GM18520 (cell line): ENCODE results near the gene CNTF.

Experiments used
- ATAC-seq: cut with Tn5 transposase; IDR thresholded peaks from one replicate; pipeline ENCODE4 v1.9.1; 2021; ENCODE audit not compliant: unreplicated experiment

Gene CNTF

DNA sequence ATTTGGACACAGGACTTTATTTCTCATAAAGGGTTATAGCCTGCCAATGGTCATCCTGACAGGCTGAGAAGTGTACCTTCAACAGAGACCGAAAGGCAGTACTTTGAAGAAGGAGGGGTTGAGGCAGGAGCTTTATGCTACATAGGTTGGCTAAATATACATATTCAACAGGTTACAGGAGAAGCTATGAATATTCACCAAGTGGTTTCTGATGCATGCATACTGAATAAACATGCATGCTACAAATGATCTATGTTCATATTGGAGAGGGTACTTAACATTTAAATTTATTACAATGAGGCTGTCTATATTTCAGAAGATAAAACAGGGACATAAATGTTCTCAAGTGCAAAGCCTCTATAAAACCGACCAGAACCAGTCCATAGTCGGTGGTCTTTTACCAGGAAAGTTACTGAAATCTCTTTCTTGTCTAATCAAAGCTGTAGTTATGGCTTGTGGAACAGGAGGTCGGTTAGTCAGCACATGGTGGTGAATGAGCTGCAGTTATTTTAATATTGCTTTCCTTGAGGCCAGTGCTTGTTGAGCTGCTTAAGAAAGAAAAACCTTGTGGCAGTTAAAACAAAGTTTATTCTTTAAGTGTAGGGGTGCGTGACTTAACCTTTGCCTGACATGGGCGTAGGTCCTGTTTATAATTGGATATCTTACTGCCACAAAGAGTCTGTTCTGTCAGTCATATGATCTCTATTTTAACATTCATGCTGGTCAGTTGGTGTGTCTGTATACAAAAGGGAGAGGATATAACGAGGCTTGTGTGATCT is 19.5 kb downstream of the CNTF start:
- ATAC-seq: no peak

DNA sequence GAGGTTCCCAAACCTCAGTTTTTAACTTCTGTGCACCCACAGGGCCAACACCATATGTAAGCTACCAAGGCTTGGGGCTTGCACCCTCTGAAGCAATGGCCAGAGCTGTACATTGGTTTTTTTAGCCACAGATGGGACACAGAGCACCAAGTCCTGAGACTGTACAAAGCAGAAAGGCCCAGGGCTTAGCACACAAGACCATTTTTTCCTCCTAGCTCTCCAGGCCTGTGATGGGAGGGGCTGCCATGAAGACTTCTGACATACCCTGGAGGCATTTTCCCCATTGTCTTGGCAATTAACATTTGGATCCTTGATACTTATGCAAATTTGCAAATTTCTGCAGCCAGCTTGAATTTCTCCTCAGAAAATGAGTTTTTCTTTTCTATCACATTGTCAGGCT is 23.4 kb downstream of the CNTF start:
- no peak for ATAC-seq

DNA sequence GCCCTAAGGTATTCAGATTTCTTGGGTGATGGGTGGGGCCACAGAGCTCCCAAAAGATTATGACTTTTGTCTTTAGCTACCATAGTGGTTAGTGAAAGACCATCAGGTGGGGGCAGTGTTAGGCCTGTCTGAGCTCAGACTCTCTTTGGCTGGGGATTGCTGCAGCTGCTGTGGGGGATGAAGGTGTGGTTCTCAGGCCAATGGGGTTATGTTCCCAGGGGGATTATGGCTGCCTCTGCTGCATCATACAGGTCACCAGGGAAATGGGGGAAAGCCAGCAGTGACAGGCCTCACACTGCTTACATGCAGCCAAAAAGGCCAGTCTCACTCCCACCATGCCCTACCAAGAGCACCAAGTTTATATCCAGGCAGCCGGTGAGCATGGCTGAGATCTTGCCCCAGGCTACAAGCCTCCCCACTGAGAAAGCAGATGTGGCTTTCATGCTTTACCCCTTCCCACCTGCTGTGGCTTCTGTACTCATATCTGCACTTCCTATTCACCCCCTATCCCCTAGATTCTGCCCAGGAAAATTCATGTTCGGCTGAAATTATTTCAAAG is 24.8 kb downstream of the CNTF start:
- ATAC-seq: peak; percentile 84

DNA sequence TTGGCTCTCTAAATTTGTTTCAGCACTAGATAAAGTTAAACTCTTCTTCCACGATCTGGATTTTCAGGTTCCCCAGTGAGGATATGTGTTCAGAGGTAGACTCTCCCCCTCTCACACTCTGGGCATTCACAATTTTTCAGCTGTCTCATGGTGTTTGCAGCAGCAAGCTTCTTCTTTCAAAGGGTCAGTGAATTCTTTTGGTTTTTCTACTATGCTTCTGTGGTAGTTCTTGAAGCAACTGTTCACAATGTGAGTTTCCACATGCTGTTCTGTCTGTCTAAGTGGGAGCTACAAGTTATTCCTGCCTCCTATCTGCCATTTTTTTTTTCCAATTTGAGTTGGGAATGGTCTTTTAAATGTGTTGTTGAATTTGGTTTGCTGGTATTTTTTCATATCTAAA is 25.4 kb downstream of the CNTF start:
- ATAC-seq: no peak

DNA sequence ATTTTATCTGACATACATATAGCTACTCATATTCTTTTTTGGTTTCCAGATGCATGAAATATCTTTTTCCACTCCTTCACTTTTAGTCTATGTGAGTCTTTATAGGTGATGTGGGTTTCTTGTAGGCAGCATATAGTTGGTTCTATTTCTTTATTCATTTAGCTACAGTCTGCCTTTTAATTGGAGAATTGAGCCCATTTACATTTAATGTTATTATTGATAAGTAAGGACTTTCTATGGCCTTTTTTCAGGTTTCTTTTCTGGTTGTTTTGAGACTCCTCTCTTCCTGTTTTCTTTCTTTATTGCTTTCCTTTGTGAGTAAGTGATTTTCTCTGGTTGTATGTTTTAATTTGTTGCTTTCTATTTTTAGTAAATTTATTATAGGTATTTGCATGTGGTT is 27.2 kb downstream of the CNTF start:
- no peak for ATAC-seq

DNA sequence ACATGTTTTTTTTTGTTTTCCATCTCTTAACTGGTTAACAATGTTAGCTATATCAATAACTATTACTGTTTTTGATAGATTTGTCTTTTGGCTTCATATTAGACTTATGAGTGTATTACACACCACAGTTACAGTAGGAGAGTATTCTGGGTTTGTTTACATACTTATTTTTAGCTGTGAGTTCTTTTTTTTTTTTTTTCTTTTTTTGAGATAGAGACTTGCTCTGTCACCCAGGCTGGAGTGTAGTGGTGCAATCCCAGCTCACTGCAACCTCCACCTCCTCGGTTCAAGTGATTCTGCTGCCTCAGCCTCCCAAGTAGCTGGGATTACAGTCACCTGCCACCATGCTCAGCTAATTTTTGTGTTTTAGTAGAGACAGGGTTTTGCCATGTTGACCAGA is 28.0 kb downstream of the CNTF start:
- ATAC-seq: no peak

DNA sequence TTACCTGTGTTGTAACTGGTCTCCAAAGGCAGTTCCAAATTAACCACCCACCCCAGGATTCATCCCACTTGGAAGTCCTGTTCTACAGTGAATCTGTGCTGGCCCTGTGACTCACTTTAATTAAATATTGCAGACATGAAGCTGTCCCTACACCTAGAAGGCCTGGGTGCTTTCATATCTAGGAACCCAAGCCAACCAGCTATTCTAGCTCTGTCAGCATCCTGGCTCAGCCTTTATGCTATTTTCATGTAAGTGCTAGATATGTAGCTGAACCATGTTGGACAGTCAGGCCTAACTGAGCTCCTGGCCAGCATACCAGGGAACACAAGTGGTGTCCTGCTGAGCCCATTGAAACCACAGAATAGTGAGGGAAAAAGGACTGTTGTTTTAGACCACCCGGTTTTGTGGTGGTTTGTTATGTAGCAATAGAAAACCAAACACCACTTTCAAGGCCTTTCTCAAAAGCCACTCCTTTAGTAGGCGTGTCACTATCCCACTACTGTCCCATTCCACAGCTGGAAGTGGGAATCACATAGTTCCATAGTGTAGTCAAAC is 30.3 kb downstream of the CNTF start:
- ATAC-seq: no peak

DNA sequence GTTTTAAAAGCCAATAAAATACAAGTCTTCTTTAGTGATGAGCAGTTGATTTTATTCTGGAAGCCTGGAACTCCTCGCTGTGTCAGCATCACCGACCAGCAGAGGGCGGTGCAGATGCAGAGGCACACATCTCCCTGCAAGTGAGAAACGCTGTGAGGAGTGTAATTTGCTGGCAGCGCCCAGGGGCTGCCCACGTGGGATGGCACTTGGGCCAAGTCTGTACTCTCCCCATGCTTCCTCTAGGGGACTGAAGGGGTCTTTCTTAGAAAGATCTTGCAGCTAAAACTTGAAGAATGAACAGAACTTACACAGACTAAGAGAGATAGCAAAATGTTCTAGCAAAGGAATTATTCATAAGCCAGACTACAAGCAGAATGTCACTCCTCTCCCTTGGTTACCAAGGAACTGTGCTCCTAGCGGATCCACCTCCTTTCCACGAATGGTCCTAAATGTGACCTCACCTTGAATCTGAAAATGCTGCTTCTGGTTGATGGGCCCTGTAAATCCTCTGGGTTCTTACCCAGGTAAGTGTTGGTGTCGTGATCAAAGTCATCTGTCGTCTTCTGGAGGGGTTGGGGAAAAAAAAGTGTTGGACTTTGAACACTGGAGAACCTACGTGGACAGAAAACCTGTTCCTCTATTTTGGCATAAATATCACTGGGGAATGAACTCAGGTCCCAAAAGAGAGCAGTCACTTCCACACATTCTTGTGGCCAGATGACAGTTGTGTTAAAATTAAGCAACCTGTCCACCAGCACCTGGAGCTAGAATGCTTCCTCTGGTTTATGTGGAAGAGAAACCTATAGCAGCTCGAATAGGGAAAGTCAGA is 31.8 kb downstream of the CNTF start:
- ATAC-seq: peak; percentile 93

DNA sequence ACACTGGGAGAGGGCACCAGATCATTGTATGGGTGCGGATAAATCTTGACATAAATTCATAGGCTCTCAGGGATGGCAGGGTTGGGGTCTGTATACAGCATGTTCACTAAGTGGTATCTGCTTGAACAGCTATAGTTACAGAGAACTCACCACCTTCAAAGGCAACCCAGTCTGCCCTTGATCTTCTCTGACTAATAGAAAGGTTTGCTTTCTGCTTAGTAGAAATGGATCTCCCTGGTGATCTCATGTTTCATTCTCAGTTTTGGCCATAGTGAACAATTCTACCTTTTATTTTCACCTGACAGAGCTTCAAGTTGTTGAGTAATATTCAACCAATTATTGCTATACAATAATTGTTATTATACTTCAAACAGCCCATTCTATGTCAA is 32.4 kb downstream of the CNTF start:
- ATAC-seq: no peak

DNA sequence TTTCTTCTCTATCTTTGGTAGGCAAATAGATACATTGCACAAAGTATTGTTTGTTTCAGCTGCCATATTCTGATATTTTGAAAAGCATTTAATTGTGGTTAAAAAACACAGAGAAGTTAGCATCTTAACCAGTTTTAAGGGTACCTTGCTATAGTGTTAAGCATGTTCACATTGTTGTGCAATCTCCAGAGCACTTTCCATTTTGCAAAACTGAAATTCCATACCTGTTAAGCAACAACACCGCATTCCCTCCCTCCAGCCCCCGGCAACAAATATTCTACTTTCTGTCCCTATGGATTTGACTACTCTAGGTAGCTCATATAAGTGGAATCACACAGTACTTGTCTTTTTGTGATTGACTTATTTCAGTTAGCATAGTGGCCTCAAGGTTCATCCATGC is 33.9 kb downstream of the CNTF start:
- no peak for ATAC-seq

DNA sequence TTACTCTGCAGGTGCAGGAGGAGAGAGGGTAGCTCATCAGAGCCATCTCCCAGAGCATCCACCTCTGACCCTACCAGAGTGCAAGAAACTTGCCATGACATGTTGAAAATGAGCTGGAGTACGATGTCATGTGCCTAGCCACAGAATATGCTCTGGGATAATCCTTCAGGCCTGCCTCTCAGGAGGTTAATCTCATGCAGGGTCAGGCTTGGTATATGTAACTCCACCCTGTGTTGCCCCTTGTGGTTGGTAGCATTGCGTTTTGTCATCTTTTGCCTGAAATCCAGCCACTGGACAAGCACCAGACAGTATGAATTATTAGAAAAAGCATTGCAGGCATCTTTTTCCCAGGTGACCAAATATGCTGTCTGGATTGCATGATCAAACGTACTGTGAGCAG is 36.2 kb downstream of the CNTF start:
- ATAC-seq: no peak

DNA sequence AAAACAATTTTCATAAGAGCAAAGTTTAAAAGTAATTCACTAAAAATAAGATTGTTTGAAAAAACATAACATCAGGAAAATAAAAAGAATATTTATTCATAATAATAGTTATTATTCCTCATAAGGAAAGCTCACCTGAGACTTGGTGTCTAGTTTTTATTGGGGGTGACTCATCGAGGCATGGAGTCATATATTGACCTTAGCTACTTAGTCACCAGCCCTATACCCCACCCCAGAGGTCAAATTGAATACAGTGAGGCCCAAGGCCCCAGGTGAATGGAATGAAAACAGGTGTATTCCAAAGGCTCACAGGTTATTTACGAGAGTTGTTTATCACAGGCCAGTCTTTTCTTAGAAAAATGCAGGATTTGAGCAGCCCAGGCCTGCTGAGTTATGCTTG is 36.9 kb downstream of the CNTF start:
- ATAC-seq: no peak

DNA sequence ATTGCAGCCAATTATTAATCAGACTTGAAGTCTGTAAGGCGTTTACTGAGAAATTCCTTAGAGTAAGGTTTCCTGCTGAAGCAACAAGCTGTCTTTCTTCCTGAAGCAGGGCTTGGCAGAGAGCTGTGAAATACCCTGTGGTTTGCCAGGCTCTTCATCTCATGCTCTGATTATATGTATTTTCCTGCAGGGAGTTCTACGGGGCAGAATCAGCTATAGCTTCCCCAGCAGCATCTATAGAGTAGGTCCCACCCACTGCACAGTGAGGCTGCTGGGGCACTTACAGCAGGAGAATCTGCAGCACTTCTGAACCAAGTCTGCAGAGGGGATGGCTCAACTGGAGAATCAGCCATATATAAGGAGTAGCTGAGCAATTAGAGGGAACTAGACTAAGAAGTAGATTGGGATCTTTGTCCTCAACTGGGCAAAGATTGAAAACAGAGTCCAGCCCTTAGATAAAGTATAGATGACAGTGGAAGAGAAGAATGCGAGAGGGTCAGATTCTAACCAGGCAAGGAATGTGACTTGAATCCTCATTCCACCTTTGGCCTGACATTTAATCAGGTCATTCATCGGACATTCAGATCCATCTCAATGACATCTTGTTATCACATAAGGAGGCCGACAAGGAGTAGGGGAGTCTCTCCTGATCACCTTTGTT is 37.6 kb downstream of the CNTF start:
- no peak for ATAC-seq

DNA sequence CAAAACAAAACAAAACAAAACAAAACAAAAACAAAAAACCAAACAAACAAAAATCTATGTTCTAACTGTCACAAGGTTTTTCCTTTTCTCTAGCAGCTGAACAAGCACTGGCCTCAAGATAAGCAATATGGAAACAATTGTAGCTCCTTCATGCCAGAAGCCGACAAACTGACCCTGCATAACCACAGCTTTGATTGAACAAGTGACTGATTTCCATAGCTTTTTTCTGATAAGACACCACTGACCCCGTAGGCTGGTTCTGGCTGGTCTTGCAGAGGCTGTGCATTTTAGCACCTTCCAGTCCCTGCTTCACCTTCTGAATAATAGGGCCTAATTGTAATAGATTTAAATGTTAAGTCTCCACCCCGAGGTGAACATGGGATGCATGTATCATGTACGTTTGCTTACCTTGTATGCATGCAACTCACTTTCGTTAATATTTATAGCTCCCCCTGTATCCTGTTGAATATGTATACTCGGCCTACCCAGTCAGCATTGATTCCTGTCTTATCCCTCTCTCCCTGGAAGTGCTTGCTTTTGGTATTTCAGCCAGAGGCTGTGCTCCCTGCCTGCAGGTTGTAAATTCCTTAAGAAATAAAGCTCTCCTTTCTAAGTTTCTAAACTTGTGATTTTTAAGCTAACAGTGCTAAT is 49.6 kb downstream of the CNTF start:
- ATAC-seq: no peak

DNA sequence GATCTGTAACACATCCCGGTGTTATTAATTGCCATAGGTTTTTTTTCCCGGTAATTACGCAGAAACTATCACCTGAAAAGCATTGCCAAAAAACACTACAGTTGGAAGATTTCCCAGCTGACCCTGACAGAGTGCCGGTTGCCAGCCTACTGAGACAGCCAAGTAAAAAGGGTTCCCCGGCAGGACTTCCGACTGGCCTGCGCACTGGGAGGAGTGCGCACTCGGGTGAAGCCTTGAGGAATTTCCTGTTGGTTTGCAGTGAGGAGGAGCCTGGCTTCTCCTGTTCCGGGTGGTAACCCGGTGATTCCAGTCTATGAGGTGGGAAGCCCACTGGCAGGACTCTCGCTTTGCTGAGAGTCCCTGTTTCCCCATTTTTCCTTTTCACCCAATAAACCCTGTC is 52.1 kb downstream of the CNTF start:
- no peak for ATAC-seq
